NCI-H2107 (cell line): ENCODE measurements around the gene FCRL2.

Source experiments
- DNase-seq: peaks from one replicate; lab custom pipeline; 2025; lab: John Stamatoyannopoulos, UW

The FCRL2 gene

GRCh38 chr1:157776971-157777391 lies at the start of gene FCRL2:
FCRL2 (minus strand) TSS chr1:157777132; CDS start chr1:157777073, 59 bp downstream.
- no peak for DNase-seq

- DNase-seq = no peak
Observed at GRCh38 chr1:157820299-157820698, 43.4 kb upstream of the FCRL2 start.

GRCh38 chr1:157819896-157820295 lies 43.0 kb upstream of the FCRL2 start, which contains the start of gene FCRL1:
FCRL1 (minus strand) TSS chr1:157820120; CDS start chr1:157820037, 83 bp downstream.
- DNase-seq = no peak

DNA sequence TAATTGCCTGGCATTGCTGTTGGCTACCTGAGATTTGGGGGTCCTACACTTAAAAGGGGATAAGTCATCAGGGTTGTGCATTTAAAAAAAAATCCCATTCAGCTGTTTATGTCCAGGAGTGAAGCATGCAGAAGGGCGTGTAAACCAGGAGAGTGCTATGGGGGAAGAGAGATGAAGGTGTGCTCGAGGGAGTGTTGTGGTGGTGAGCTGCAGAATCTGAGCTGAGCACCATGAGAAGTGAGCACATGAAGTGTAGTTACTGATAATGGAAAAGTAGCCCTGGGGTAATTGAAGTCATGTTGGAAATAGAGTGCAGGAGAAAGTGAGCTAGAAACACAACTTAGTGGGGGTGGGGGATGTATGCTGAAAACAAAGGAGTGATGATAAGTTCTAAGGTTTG lies 42.3 kb upstream of the FCRL2 start:
- no peak for DNase-seq

GRCh38 chr1:157813269-157813668 lies 36.3 kb upstream of the FCRL2 start:
- DNase-seq = no peak

DNA sequence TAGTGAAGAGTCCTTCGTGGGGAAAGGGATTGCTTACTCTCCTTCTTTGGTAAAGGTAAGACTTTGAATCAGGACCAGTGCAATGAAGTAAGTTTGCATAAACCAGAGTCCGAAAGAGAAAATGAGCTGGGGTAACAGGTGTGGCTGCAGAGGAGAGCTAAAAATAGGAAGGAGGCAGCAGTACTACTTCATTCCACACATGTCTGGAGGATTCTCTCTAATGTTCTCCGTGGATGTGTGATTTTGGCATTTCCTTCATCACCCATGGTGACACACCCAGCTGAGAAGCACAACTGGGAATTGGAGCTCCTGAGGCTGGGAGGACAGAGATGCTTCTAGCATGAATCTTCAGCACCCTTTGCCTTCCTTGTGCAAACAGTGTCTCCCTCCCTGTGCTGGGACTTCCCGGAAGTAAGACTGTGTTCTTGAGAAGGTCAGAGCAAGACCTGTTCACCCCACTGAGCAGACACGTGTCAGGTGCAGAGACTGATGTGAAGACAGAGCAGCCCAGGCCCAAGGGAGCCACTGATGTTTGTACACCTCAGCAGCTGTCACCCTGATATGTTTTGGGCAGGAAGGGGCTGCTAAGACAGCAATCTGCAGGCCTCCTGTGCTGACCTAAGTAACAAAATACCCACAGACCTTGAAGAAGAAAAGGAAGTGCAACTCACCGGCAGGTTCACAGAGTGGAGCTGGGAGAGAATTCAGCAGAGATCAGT lies 29.7 kb upstream of the FCRL2 start:
- no peak for DNase-seq

- DNase-seq = no peak
Observed at GRCh38 chr1:157803851-157804250, 26.9 kb upstream of the FCRL2 start.

DNA sequence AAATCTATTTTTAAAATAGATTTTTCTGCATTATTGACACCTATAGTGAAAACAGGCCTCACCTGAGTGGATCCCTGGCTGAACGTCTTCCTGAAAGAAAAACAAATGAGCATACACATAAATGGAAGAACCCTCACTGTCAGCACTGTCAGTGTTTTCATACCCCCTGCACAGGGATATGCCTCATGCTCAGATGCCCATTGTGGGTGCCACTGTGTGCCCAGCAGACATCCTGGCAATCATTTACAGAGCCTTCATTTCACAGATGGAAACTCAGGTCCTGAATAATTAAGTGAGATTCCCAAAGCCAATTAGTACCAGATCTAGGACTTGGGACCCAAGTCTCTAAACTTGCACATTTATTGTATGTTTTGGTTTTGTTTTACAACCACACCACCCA lies 23.1 kb upstream of the FCRL2 start:
- no peak for DNase-seq

- DNase-seq = no peak
Observed at GRCh38 chr1:157798211-157798610, 21.3 kb upstream of the FCRL2 start.

GRCh38 chr1:157785248-157785647 lies 8.3 kb upstream of the FCRL2 start:
- DNase-seq = no peak

DNA sequence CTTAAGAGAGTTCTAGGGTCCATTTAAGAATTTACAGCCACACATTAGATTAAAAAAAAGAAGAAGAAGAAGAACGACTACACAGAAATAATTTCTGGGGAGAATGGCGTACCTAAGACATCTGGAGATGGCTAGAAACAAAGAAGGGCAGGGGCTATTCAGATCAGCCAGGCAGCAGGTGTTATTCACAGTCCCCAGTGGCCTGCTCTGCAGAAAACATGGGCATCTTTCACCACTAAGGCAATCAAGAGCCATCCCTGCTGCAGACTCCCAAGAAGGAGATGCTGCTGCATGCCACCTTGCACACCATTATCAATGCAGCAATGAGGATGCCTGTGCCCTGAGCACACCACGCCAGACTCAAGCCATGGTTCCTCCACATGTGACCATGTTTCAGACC lies 7.9 kb upstream of the FCRL2 start:
- no peak for DNase-seq

GRCh38 chr1:157782931-157783330 lies 6.0 kb upstream of the FCRL2 start:
- no peak for DNase-seq

- DNase-seq = no peak
Observed at GRCh38 chr1:157781048-157781447, 4.1 kb upstream of the FCRL2 start.

GRCh38 chr1:157775101-157775870 lies 1.6 kb downstream of the FCRL2 start:
- no peak for DNase-seq

DNA sequence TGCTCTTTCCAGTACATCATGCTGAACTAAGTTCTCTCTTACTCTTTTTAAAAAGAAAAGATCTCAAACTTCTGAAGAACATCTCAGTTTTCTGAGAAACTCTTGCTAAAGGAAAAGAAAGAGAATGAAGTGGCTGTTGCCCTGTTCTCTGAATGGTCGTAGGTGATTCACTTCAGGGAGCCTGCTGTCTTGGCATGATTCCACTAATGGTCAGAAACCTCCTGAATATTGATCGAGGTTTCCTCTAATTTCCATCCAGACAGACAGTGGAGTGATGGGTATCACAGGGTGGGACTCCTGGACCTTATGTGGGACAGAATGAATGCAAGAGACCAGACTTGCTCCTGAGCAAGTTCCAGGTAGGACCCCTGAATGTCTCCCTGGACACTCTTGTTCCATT lies 2.5 kb downstream of the FCRL2 start:
- no peak for DNase-seq

- DNase-seq = no peak
Observed at GRCh38 chr1:157773493-157774350, 3.2 kb downstream of the FCRL2 start.

DNA sequence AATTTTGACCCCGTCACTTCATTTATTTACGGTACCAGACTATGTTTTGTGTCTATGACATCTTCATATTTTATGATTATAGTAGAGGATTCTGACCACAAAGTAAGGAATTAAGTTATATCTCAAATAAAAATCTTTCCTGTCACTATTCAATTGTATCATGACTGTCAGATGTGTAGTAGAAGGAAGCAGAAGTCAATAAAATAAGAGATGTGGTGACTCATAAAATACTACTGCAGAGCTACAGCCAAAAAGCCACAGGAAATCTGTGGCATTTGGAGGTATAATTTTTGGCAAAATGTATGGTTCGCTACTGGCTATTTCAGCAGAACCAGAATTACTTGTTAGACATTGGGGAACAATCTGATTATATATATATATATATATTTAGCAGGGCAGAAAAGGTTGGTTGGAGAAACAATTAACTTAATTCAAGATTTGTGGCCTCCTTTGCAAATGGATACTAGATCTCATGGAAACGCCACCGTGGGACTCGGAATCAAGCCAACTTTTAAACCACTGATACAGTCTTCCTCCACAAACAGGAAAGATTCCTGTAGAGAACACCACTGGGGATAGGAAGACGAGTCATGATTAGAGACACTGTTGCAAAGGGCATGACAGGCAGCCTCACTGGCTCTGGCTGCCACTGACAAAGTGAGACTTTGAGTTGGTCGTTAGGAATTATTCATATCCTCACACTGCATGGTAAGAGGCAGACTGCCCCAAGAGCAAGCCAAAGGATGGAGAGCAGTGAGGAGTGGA lies 5.1 kb downstream of the FCRL2 start:
- no peak for DNase-seq

- DNase-seq = no peak
Observed at GRCh38 chr1:157770442-157771043, 6.4 kb downstream of the FCRL2 start.

GRCh38 chr1:157766792-157767191 lies 10.1 kb downstream of the FCRL2 start:
- DNase-seq = no peak

DNA sequence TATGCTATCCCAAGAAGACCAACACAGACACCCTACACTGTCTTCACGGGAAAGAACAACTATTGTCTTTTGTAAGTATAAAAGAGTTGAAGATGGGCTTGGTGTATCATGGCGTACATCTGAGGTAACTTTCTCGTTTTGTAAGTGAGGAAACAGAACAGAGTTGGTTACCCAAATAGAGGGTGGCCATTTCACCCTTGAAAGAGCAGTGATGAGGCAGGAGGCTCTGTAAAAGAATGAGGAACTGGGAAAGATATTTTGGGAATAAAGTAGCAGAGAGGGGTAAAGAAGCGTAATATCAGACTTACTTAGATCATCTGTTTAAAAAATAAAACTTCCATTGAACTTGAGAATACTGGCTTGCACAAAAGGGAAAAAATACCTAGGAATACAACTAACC lies 18.9 kb downstream of the FCRL2 start:
- DNase-seq = no peak

DNA sequence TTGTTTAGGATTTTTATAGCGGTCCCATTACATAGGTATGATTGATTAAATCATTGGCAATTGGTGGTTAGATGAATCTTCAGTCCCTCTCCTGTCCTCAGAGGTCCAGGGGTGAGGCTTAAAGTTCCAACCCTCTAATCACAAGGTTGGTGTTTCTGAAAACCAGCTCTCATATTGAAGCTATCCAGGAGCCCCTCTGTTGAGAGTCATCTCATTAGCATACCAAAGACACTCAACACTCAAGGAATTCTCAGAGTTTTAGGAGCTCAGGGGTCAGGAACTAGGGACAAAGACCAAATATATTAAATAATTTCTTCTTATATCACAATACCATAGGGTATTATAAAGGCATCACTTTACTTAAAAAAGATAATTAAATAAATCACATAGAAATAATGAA lies 23.3 kb downstream of the FCRL2 start:
- DNase-seq = no peak
